HepG2 (cell line): ENCODE measurements around the gene STRN3. TPM values are rescaled to one million over a fixed set of nuclear protein-coding genes. Genes with fewer than 3 reads are reported as not detected.
A peak's percentile ranks its signal among the peaks of the same experiment; 100 is the strongest.

Experiments
- HNF4A ChIP-seq: sonication (generic); formaldehyde crosslinking; IDR thresholded peaks from 2 replicates; pipeline ENCODE4 v1.4.0; 2020; ENCODE audit warnings: missing genetic modification reagents
- KIAA2018 ChIP-seq: sonication (generic); formaldehyde crosslinking; IDR thresholded peaks from 2 replicates; pipeline ENCODE4 v1.5.0; 2020; ENCODE audit warnings: mild to moderate bottlenecking, missing genetic modification reagents, borderline replicate concordance
- MLXIP ChIP-seq: sonication (generic); formaldehyde crosslinking; IDR thresholded peaks from 2 replicates; pipeline ENCODE4 v1.9.0; 2021; ENCODE audit warnings: missing genetic modification reagents, borderline replicate concordance
- STAT5B ChIP-seq: sonication (generic); formaldehyde crosslinking; IDR thresholded peaks from 2 replicates; pipeline ENCODE4 v1.4.0; 2020; ENCODE audit warnings: missing genetic modification reagents
- U2AF2 ChIP-seq: fragments of 200-400 bp; formaldehyde crosslinking; IDR thresholded peaks from 2 replicates; pipeline ENCODE4 v1.6.1; 2017; ENCODE audit warnings: low read depth, mild to moderate bottlenecking, low read length
- ZNF614 ChIP-seq: IDR thresholded peaks from 2 replicates; pipeline ENCODE4 v1.6.1; 2018; ENCODE audit warnings: missing biosample characterization, missing genetic modification reagents, inconsistent platforms, borderline replicate concordance
- ZSCAN9 ChIP-seq: IDR thresholded peaks from 2 replicates; pipeline ENCODE4 v1.6.1; 2016; ENCODE audit warnings: borderline replicate concordance
- polyA plus RNA-seq, 8 experiments: library from polyadenylated mRNA; depleted of rRNA in 3 of 8; stranded (reverse) in 7 of 8; unstranded in 1 of 8; fragments of >200 nt; fragmentation: Illumina TruSeq in 4 of 8; extraction: Trizol in 4 of 8; gene quantifications; 2 replicates each; pipeline versions ENCODE4 v1.2.1 to v1.2.3, GENCODE V29; 2011 to 2016; ENCODE audit warnings: low read depth in 4 of 8, missing spikeins in 1 of 8, mixed read lengths in 1 of 8; ENCODE audit not compliant: insufficient read depth in 1 of 8
- total RNA-seq, 5 experiments: library from RNA; depleted of rRNA; stranded (reverse); fragments of >200 nt; fragmentation: Illumina TruSeq; extraction: Trizol; gene quantifications; 2 replicates each; pipeline ENCODE4 v1.2.3, GENCODE V29; 2016; ENCODE audit warnings: low read depth in 1 of 5
- TF ChIP-seq, protein P1 (sequence below): sonication (generic); formaldehyde crosslinking; IDR thresholded peaks from 2 replicates; pipeline ENCODE4 v1.8.1; 2023; ENCODE audit warnings: mild to moderate bottlenecking, moderate library complexity, missing genetic modification reagents
- TF ChIP-seq, protein P2 (sequence below): sonication (generic); formaldehyde crosslinking; IDR thresholded peaks from 2 replicates; pipeline ENCODE4 v1.4.0; 2020; ENCODE audit warnings: missing genetic modification reagents

Gene STRN3
- total and polyA plus RNA-seq, 2 of the 13 experiments (the other 11 are each of a cell fraction or from before 2014, with no cell fraction given): 49.4 to 123 TPM

DNA sequence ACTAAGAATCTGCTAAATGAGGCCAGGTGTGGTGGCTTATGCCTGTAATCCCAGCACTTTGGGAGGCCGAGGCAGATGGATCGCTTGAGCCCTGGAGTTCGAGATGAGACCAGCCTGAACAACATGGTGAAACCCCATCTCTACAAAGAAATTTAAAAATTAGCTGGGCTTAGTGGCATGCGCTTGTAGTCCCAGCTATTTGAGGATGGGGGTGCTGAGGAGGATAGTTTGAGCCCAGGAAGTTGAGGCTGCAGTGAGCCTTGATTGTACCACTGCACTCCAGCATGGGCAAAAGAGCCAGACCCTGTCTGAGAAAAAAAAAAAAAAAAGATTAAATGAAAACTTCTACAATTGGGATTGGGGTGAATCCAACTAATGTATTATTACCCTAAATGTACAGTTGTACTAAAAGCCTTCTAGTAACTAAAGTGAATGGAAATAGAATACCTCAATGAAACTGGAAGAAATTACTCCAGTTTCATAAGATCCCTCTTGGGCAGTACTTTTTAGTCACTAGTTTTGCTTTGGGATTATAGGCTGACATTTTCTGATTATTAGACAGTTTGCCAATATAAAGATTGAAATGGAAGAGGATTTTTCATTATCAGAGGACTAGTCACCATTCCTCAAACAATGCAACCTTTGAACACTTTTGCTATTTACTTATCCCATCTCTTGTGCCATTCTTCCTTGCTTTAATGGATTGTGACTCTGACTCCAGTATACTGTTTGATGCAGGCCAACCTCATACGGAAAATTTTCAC is 137.5 kb downstream of the STRN3 start (continued):
- TF ChIP-seq KIAA2018 (CRISPR knock-in tag): no peak
- TF ChIP-seq, protein P1, sequence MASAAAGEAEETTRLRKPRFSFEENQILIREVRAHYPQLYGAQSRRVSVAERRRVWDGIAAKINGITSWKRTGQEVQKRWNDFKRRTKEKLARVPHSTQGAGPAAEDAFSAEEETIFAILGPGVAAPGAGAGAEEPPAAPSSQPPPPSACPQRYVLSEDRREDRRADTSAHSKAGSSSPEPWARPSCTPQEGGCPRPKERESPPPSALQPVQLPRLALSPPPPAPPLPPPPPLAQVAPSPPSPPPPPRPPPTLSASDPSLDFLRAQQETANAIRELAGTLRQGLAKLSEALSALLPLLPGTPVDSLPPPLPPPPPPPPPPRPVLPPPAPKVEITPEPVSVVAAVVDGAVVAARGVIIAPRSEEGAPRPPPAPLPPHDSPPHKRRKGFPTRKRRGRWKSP (CRISPR knock-in tag): peak; percentile 22; the same call in 1 of the 2 replicates
- TF ChIP-seq, protein P2, sequence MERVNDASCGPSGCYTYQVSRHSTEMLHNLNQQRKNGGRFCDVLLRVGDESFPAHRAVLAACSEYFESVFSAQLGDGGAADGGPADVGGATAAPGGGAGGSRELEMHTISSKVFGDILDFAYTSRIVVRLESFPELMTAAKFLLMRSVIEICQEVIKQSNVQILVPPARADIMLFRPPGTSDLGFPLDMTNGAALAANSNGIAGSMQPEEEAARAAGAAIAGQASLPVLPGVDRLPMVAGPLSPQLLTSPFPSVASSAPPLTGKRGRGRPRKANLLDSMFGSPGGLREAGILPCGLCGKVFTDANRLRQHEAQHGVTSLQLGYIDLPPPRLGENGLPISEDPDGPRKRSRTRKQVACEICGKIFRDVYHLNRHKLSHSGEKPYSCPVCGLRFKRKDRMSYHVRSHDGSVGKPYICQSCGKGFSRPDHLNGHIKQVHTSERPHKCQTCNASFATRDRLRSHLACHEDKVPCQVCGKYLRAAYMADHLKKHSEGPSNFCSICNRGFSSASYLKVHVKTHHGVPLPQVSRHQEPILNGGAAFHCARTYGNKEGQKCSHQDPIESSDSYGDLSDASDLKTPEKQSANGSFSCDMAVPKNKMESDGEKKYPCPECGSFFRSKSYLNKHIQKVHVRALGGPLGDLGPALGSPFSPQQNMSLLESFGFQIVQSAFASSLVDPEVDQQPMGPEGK (CRISPR knock-in tag): no peak
- TF ChIP-seq ZNF614: peak; percentile 53; the same call in 1 of the 2 replicates
- TF ChIP-seq ZSCAN9 (CRISPR knock-in tag): peak; percentile 44; the same call in 1 of the 2 replicates
- TF ChIP-seq STAT5B (CRISPR knock-in tag): peak; percentile 61; the same call in 1 of the 2 replicates
- no peak for TF ChIP-seq U2AF2
- no peak for TF ChIP-seq MLXIP (CRISPR knock-in tag)
- TF ChIP-seq HNF4A (CRISPR knock-in tag): peak; percentile 66
